Measurements from ENCODE around the gene PIGV.

- no peak for TF ChIP-seq CTCF (optimal IDR thresholded peaks at IDR 0.05 in 1 of 3, IDR thresholded peaks at IDR 0.05 in 1 of 3, conservative IDR thresholded peaks at IDR 0.05 in 1 of 3; ENCODE audit: extremely low read depth in 1 of 3, insufficient read depth in 2 of 3, low read length in 3 of 3)
- no peak for TF ChIP-seq EZH2 (IDR thresholded peaks at IDR 0.05; ENCODE audit: low read length)
Measured at GRCh38 chr1:26785611-26786436, 1.9 kb upstream of the PIGV start.
